K562 (cell line): ENCODE results near the gene PLCG2. TPM values are rescaled to one million over a fixed set of nuclear protein-coding genes. Genes with fewer than 3 reads are reported as not detected.

Experiments used
- ATAC-seq: fragments of 200-7000 bp; cut with Tn5 transposase; 3 replicates; pipeline ENCODE4 v1.9.1; 2020; ENCODE audit warnings: moderate library complexity
- BruUV-seq: library from RNA; stranded (reverse); fragments of 400-500 nt; replicated peaks from 2 replicates; lab custom pipeline; 2021; lab: Mats Ljungman, UMichigan
- CTCF ChIA-PET: fragments of 300-600 bp; formaldehyde crosslinking; extraction: SDS; loops from one replicate; lab custom pipeline; 2021; ENCODE audit warnings: low intra/inter-chr PET ratio; lab: Yijun Ruan, JAX
- POLR2A ChIA-PET: fragments of 300-600, 350-650 bp; sonication (Branson Sonifier 250); formaldehyde crosslinking; extraction: SDS; loops from one replicate; lab custom pipeline; 2021; ENCODE audit warnings: antibody characterized with exemption, inconsistent platforms; lab: Yijun Ruan, JAX
- DNase-seq, 4 experiments: peaks; one replicate each; pipeline versions ENCODE4 v3.0.0 to v3.0.0-alpha.2; 2011 to 2018; ENCODE audit warnings: low spot score in 3 of 4, mixed read lengths in 3 of 4; ENCODE audit errors: extremely low read depth in 1 of 4
- FAIRE-seq: peaks from 2 replicates; lab custom pipeline; 2011; peaks lifted over from hg19 to GRCh38; lab: Jason Lieb, UNC
- H2AFZ ChIP-seq: 2 replicates; pipeline ENCODE4 v1.6.0; 2011; ENCODE audit warnings: low read depth, low read length, control low read depth, inconsistent platforms
- H3K27ac ChIP-seq: fragments of 200-600 bp; 3 replicates; pipeline ENCODE4 v1.8.0; 2011; ENCODE audit warnings: low read depth, mild to moderate bottlenecking, control low read depth, inconsistent platforms, low read length, moderate library complexity, mixed read lengths; ENCODE audit errors: extremely low read depth
- H3K27me3 ChIP-seq, 2 experiments: fragments of 300-600 bp in 1 of 2; 2 replicates in 1 of 2; 3 replicates in 1 of 2; pipeline versions ENCODE4 v1.6.0 to v1.8.0; 2011; ENCODE audit warnings: inconsistent platforms in 2 of 2, low read length in 2 of 2, mild to moderate bottlenecking in 1 of 2, mixed read lengths in 1 of 2, moderate library complexity in 1 of 2; ENCODE audit not compliant: control insufficient read depth in 2 of 2, insufficient read depth in 2 of 2
- H3K36me3 ChIP-seq: fragments of 300-600 bp; 3 replicates; pipeline ENCODE4 v1.8.0; 2011; ENCODE audit warnings: mild to moderate bottlenecking, low read length, inconsistent platforms; ENCODE audit not compliant: control insufficient read depth, insufficient read depth
- H3K4me1 ChIP-seq, 2 experiments: fragments of 200-600 bp in 1 of 2; replicated peaks in 1 of 2; 2 replicates in 1 of 2; 3 replicates in 1 of 2; pipeline versions ENCODE4 v1.5.1 to v1.8.0; 2011; ENCODE audit warnings: inconsistent platforms in 2 of 2, low read length in 2 of 2, mild to moderate bottlenecking in 1 of 2, mixed read lengths in 1 of 2, moderate library complexity in 1 of 2; ENCODE audit not compliant: control insufficient read depth in 2 of 2, insufficient read depth in 2 of 2
- H3K4me2 ChIP-seq: 2 replicates; pipeline ENCODE4 v1.6.1; 2011; ENCODE audit warnings: low read length, control low read depth, inconsistent platforms, mixed read lengths; ENCODE audit not compliant: insufficient read depth
- H3K4me3 ChIP-seq: fragments of 200-600 bp; sonication (generic), shearing (Covaris generic); 2 replicates; pipeline ENCODE4 v1.5.1; 2016; ENCODE audit warnings: control low read depth, inconsistent platforms
- H3K79me2 ChIP-seq: fragments of 200-600 bp; 3 replicates; pipeline ENCODE4 v1.8.0; 2011; ENCODE audit warnings: low read length, inconsistent platforms; ENCODE audit not compliant: control insufficient read depth, insufficient read depth
- H3K9ac ChIP-seq, 2 experiments: 2 replicates each; pipeline versions ENCODE4 v1.6.0 to v1.6.1; 2011; ENCODE audit warnings: low read depth in 2 of 2, low read length in 2 of 2, control low read depth in 1 of 2, inconsistent platforms in 1 of 2, mild to moderate bottlenecking in 1 of 2, mixed read lengths in 1 of 2; ENCODE audit not compliant: insufficient read depth in 1 of 2
- H3K9me1 ChIP-seq: one replicate; pipeline ENCODE4 v1.6.0; 2011; ENCODE audit warnings: inconsistent platforms, mild to moderate bottlenecking, low read length, moderate library complexity; ENCODE audit not compliant: control insufficient read depth, insufficient read depth
- H3K9me3 ChIP-seq: replicated peaks from 2 replicates; pipeline ENCODE4 v1.5.1; 2011; ENCODE audit warnings: low read depth, low read length, inconsistent platforms; ENCODE audit not compliant: control insufficient read depth, insufficient read depth
- H4K20me1 ChIP-seq: replicated peaks from 2 replicates; pipeline ENCODE4 v1.6.1; 2011; ENCODE audit warnings: low read length, inconsistent platforms, mixed read lengths; ENCODE audit not compliant: control insufficient read depth, insufficient read depth
- CBFA2T3 ChIP-seq: fragments of 450-650 bp; IDR thresholded peaks from 2 replicates; pipeline ENCODE4 v1.6.1; 2017
- COPS2 ChIP-seq: fragments of 450-650 bp; conservative IDR thresholded peaks from 2 replicates; pipeline ENCODE4 v1.6.1; 2016; ENCODE audit warnings: mild to moderate bottlenecking, moderate library complexity
- CREBBP ChIP-seq: IDR thresholded peaks from one replicate; pipeline ENCODE4 v1.6.1; 2012; ENCODE audit warnings: low read depth, mild to moderate bottlenecking, control low read depth, inconsistent platforms, low read length
- E2F4 ChIP-seq: sonication (generic); formaldehyde crosslinking; IDR thresholded peaks from 2 replicates; pipeline ENCODE4 v1.8.0; 2022; ENCODE audit warnings: mild to moderate bottlenecking, low read depth, missing genetic modification reagents
- HNRNPH1 ChIP-seq: fragments of 200-400 bp; formaldehyde crosslinking; optimal IDR thresholded peaks from 2 replicates; pipeline ENCODE3; 2017; ENCODE audit warnings: low read depth, mild to moderate bottlenecking, low read length, moderate library complexity
- MAFG ChIP-seq: fragments of 450-650 bp; conservative IDR thresholded peaks from 2 replicates; pipeline ENCODE4 v1.6.1; 2016; ENCODE audit warnings: missing genetic modification characterization, missing compliant biosample characterization
- MIER1 ChIP-seq: fragments of 450-650 bp; IDR thresholded peaks from 2 replicates; pipeline ENCODE4 v1.6.1; 2016; ENCODE audit warnings: antibody characterized with exemption, mild to moderate bottlenecking, low read depth
- NUFIP1 ChIP-seq: fragments of 450-650 bp; IDR thresholded peaks from 2 replicates; pipeline ENCODE4 v1.6.1; 2018; ENCODE audit not compliant: partially characterized antibody
- PTBP1 ChIP-seq: fragments of 200-400 bp; formaldehyde crosslinking; IDR thresholded peaks from 2 replicates; pipeline ENCODE4 v1.6.1; 2017; ENCODE audit warnings: low read depth, low read length
- RERE ChIP-seq: sonication (generic); formaldehyde crosslinking; IDR thresholded peaks from 2 replicates; pipeline ENCODE4 v1.8.0; 2023; ENCODE audit warnings: missing genetic modification reagents, mild to moderate bottlenecking, borderline replicate concordance
- TCF3 ChIP-seq: sonication (generic); formaldehyde crosslinking; IDR thresholded peaks from 2 replicates; pipeline ENCODE4 v1.4.0; 2020; ENCODE audit warnings: mild to moderate bottlenecking, missing genetic modification reagents
- THRAP3 ChIP-seq: fragments of 450-650 bp; IDR thresholded peaks from 2 replicates; pipeline ENCODE4 v1.6.1; 2016; ENCODE audit warnings: mild to moderate bottlenecking, inconsistent platforms, borderline replicate concordance
- ZKSCAN1 ChIP-seq: fragments of 150-350 bp; IDR thresholded peaks from 2 replicates; pipeline ENCODE4 v1.6.1; 2016; ENCODE audit warnings: low read depth, low read length
- ZNF316 ChIP-seq: fragments of 450-650 bp; IDR thresholded peaks from 2 replicates; pipeline ENCODE4 v1.6.1; 2016
- ZNF586 ChIP-seq: fragments of 450-650 bp; formaldehyde crosslinking; conservative IDR thresholded peaks from 2 replicates; pipeline ENCODE4 v1.4.0; 2020; ENCODE audit warnings: mild to moderate bottlenecking, moderate library complexity
- WGBS: fragments of 100-300 bp; shearing (Covaris generic); methylation state at CpG from one replicate; pipeline ENCODE4 v1.1.6; 2016; ENCODE audit warnings: low coverage, mixed read lengths; ENCODE audit not compliant: insufficient coverage; ENCODE audit errors: missing lambda C conversion rate; 5-methylcytosine and 5-hydroxymethylcytosine counted together
- in situ Hi-C: fragments of 300-500 bp; cut with MboI; formaldehyde crosslinking; loops from 4 replicates; pipeline ENCODE4 v1.15.0; 2018; ENCODE audit warnings: inconsistent platforms, mixed read lengths
- intact Hi-C: fragments of 100-400 bp; cut with micrococcal nuclease; formaldehyde crosslinking; loops from 2 replicates; pipeline ENCODE4 v1.14.2; 2022
- polyA plus RNA-seq, 8 experiments: library from polyadenylated mRNA; depleted of rRNA in 4 of 8; stranded (reverse) in 5 of 8; unstranded in 3 of 8; fragments of >200 nt; fragmentation: Nextera tagmentation in 2 of 8; fragmentation: Illumina TruSeq in 1 of 8; extraction: Ambion mirVana in 2 of 8; extraction: Trizol in 1 of 8; gene quantifications; 2 replicates each; pipeline versions ENCODE4 v1.2.1 to v1.2.3, GENCODE V29; 2011 to 2014; ENCODE audit warnings: inconsistent platforms in 1 of 8, missing spikeins in 1 of 8
- total RNA-seq, 7 experiments: library from RNA; depleted of rRNA in 6 of 7; stranded (reverse); fragments of >200 nt in 6 of 7; fragmentation: Illumina TruSeq in 2 of 7; extraction: Trizol in 2 of 7; gene quantifications; 2 replicates each; pipeline versions ENCODE4 v1.2.1 to v1.2.3, GENCODE V29; 2011 to 2021; ENCODE audit warnings: low replicate concordance in 1 of 7

The PLCG2 gene
- total and polyA plus RNA-seq, 9 of the 15 experiments (the other 6 are each of a cell fraction or from before 2014, with no cell fraction given), result 0.94 to 7.1 (median 3.1) TPM

DNA sequence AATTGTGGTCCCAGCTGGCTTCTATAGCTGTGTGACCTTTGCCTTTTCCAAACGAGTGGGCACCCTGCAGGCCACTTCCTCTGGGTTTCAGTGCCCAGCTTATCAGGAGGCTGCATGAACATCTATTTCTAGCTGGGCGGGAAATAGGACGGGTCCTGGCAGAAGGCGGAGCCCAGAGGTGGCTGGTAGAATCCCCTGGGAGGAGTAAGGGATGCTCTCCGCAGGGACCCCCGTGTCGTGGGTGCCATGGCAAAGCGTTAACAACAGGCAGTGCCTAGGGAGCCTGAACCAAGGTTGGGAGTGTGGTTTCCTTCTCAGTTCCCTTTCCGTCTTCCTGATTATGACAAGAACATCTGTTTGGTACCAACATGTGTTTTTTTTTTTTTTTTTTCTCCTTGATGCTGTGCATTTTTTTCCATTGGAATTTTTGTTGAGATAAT, 58.2 kb downstream of the PLCG2 start:
- Histone ChIP-seq H3K27me3 (peaks cover 11 to 68% of the 10 kb centered on the region in 2 experiments), H3K36me3 (no peaks in the 10 kb centered on the region), H3K4me2 (no peak overlapping the region), H3K4me3 (no peak overlapping the region), H3K4me1 (no peaks in the 10 kb centered on the region; a peak in 1 of 5 replicates), H2AFZ (no peak overlapping the region), H3K27ac (no peak overlapping the region), H3K79me2 (no peaks in the 10 kb centered on the region), H4K20me1 (no peaks in the 10 kb centered on the region; the same call in 1 of the 2 replicates), H3K9me3 (no peaks in the 10 kb centered on the region), H3K9me1 (no peaks in the 10 kb centered on the region), H3K9ac (no peak overlapping the region)
- ChIA-PET CTCF (no interaction called here), POLR2A (no interaction called here)
- intact Hi-C loops, result no loop called here
- FAIRE-seq (no peak), ATAC-seq (no peak), DNase-seq (no peak)
- in situ Hi-C loops, result no loop called here
- TF ChIP-seq COPS2 (no peak), CBFA2T3 (no peak), PTBP1 (no peak), THRAP3 (no peak), E2F4 (no peak), ZNF586 (no peak), NUFIP1 (no peak), RERE (CRISPR knock-in tag) (no peak), CREBBP (no peak), ZNF316 (no peak), MIER1 (no peak), MAFG (no peak), TCF3 (CRISPR knock-in tag) (no peak), HNRNPH1 (no peak), ZKSCAN1 (no peak)
- WGBS, result 6% methylated on average over 9 of the region's 9 CpGs
- no TSS peak for BruUV-seq
